MM.1S (cell line): ENCODE results near the gene CA12.
A peak's percentile ranks its signal among the peaks of the same experiment; 100 is the strongest.
"Not testable (repeated sequence)": the region's sequence is repeated elsewhere in the genome, so short reads cannot be mapped to it uniquely, and the experiment has no call there.

Experiments used
- DNase-seq: peaks from one replicate; pipeline ENCODE4 v3.0.0-alpha.2; 2015
- H2AFZ ChIP-seq: fragments of 300-600 bp; sonication (generic); 2 replicates; pipeline ENCODE4 v1.6.0; 2016; ENCODE audit warnings: antibody characterized with exemption, low read length
- H3F3A ChIP-seq: fragments of 300-600 bp; sonication (generic); 2 replicates; pipeline ENCODE4 v1.6.1; 2016; ENCODE audit warnings: mild to moderate bottlenecking, antibody characterized with exemption, low read length, moderate library complexity, mixed read lengths; ENCODE audit not compliant: insufficient read depth
- H3K27ac ChIP-seq: fragments of 300-600 bp; sonication (generic); 2 replicates; pipeline ENCODE4 v1.5.1; 2016; ENCODE audit warnings: mild to moderate bottlenecking, low read length
- H3K27me3 ChIP-seq: fragments of 300-600 bp; sonication (generic); replicated peaks from 2 replicates; pipeline ENCODE4 v1.6.0; 2016; ENCODE audit warnings: low read length; ENCODE audit not compliant: insufficient read depth
- H3K36me3 ChIP-seq: fragments of 300-600 bp; sonication (generic); replicated peaks from 2 replicates; pipeline ENCODE4 v1.6.1; 2016; ENCODE audit warnings: mild to moderate bottlenecking, low read length, mixed read lengths; ENCODE audit not compliant: insufficient read depth
- H3K4me1 ChIP-seq: fragments of 300-600 bp; sonication (generic); 2 replicates; pipeline ENCODE4 v1.6.1; 2016; ENCODE audit warnings: low read length, mixed read lengths
- H3K4me2 ChIP-seq: fragments of 300-600 bp; sonication (generic); 2 replicates; pipeline ENCODE4 v1.6.0; 2016; ENCODE audit warnings: low read depth, low read length
- H3K4me3 ChIP-seq: fragments of 300-600 bp; sonication (generic); 2 replicates; pipeline ENCODE4 v1.5.1; 2016; ENCODE audit warnings: low read length, mixed read lengths
- H3K79me2 ChIP-seq: fragments of 300-600 bp; sonication (generic); 2 replicates; pipeline ENCODE4 v1.6.1; 2016; ENCODE audit warnings: mixed run types, low read length, mixed read lengths
- H3K9ac ChIP-seq: fragments of 300-600 bp; sonication (generic); 2 replicates; pipeline ENCODE4 v1.6.1; 2016; ENCODE audit warnings: low read length, mixed read lengths
- H3K9me2 ChIP-seq: fragments of 300-600 bp; sonication (generic); replicated peaks from 2 replicates; pipeline ENCODE4 v1.6.1; 2016; ENCODE audit warnings: mild to moderate bottlenecking, low read length, mixed read lengths; ENCODE audit not compliant: insufficient read depth
- H3K9me3 ChIP-seq: fragments of 300-600 bp; sonication (generic); replicated peaks from 2 replicates; pipeline ENCODE4 v1.6.1; 2016; ENCODE audit warnings: mild to moderate bottlenecking, low read length, mixed read lengths; ENCODE audit not compliant: insufficient read depth
- H4K20me1 ChIP-seq: fragments of 300-600 bp; sonication (generic); 2 replicates; pipeline ENCODE4 v1.6.1; 2016; ENCODE audit warnings: mild to moderate bottlenecking, low read length, moderate library complexity, mixed read lengths; ENCODE audit not compliant: insufficient read depth
- EZH2 ChIP-seq: fragments of 300-600 bp; sonication (generic); optimal IDR thresholded peaks from 2 replicates; pipeline ENCODE3; 2017; ENCODE audit warnings: low read depth, mild to moderate bottlenecking, antibody characterized with exemption, low read length, mixed read lengths
- EZH2phosphoT487 ChIP-seq: fragments of 300-600 bp; sonication (generic); IDR thresholded peaks from 2 replicates; pipeline ENCODE4 v1.6.1; 2018; ENCODE audit warnings: antibody characterized with exemption, low read length
- TF ChIP-seq, protein P1 (sequence below): fragments of 300-600 bp; sonication (generic); IDR thresholded peaks from 2 replicates; pipeline ENCODE4 v1.5.1; 2016; ENCODE audit warnings: antibody characterized with exemption, low read length, mixed read lengths

CA12 gene

GRCh38 chr15:63347074-63347857 is 34.4 kb downstream of the CA12 start:
- H3K4me1 ChIP-seq: peaks cover 14% of the 10 kb centered on the region
- H3K27ac ChIP-seq: no peak overlapping the region
- no peak overlapping the region for H3K9ac ChIP-seq
- H3K9me3 ChIP-seq: no peaks in the 10 kb centered on the region
- no peaks in the 10 kb centered on the region for H3K9me2 ChIP-seq
- H2AFZ ChIP-seq: no peak overlapping the region
- no peak overlapping the region for H3K4me3 ChIP-seq
- H3K36me3 ChIP-seq: no peaks in the 10 kb centered on the region
- no peaks in the 10 kb centered on the region for H4K20me1 ChIP-seq
- TF ChIP-seq EZH2phosphoT487: no peak
- TF ChIP-seq, protein P1, sequence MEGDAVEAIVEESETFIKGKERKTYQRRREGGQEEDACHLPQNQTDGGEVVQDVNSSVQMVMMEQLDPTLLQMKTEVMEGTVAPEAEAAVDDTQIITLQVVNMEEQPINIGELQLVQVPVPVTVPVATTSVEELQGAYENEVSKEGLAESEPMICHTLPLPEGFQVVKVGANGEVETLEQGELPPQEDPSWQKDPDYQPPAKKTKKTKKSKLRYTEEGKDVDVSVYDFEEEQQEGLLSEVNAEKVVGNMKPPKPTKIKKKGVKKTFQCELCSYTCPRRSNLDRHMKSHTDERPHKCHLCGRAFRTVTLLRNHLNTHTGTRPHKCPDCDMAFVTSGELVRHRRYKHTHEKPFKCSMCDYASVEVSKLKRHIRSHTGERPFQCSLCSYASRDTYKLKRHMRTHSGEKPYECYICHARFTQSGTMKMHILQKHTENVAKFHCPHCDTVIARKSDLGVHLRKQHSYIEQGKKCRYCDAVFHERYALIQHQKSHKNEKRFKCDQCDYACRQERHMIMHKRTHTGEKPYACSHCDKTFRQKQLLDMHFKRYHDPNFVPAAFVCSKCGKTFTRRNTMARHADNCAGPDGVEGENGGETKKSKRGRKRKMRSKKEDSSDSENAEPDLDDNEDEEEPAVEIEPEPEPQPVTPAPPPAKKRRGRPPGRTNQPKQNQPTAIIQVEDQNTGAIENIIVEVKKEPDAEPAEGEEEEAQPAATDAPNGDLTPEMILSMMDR: no peak
- TF ChIP-seq EZH2: no peak
- no peaks in the 10 kb centered on the region for H3K79me2 ChIP-seq
- no peaks in the 10 kb centered on the region for H3F3A ChIP-seq
- DNase-seq: peak; percentile 47
- no peaks in the 10 kb centered on the region for H3K27me3 ChIP-seq
- peak overlapping the region; percentile 19; the same call in 1 of the 2 replicates for H3K4me2 ChIP-seq

- Histone ChIP-seq H4K20me1 (no peaks in the 10 kb centered on the region), H3F3A (no peaks in the 10 kb centered on the region), H3K9me3 (no peaks in the 10 kb centered on the region), H3K27me3 (no peaks in the 10 kb centered on the region), H3K9ac (no peak overlapping the region), H3K9me2 (no peaks in the 10 kb centered on the region), H3K36me3 (no peaks in the 10 kb centered on the region), H3K4me2 (no peak overlapping the region), H3K27ac (no peak overlapping the region), H3K4me3 (no peak overlapping the region), H3K4me1 (peaks cover 14% of the 10 kb centered on the region), H2AFZ (no peak overlapping the region), H3K79me2 (no peaks in the 10 kb centered on the region)
- DNase-seq: no peak
- TF ChIP-seq, protein P1: no peak
- no peak for TF ChIP-seq EZH2
Measured at GRCh38 chr15:63345391-63345752, 36.3 kb downstream of the CA12 start.

DNA sequence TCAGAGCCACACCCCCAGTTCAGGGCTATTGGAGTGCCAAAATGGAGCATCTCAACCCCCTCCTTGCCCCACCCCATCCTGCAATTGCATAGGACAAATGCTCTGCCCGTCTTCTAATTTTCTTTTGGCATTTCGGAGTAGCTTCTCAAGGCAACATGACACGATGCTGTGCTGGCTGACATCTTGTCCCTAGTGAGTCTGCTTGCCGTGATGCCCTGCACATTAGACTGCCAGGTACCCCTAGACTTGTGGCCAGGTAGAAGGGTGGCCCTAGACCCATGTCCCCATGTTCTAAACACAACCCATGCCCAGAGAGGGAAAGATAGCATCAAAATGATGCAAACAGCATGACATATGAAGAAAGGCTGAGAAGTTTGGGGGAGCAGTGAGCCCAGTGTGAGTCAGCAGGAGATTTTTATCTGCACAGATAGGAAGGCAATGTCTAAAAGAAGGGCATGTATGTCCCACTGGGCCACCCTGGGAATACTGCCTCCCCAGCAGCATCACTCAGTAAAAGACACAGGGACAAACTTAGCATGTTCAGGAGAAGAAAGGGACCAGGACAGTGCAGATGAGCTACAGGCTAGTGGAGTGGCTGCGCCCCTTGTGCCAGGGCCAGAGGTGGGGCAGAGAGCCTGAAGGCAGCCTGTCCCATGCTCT is 36.8 kb downstream of the CA12 start:
- TF ChIP-seq, protein P1: no peak
- TF ChIP-seq EZH2: no peak
- TF ChIP-seq EZH2phosphoT487: no peak
- Histone ChIP-seq H3K27me3 (no peaks in the 10 kb centered on the region), H3K4me1 (peaks cover 14% of the 10 kb centered on the region), H3F3A (no peaks in the 10 kb centered on the region), H3K9ac (no peak overlapping the region), H3K27ac (no peak overlapping the region), H3K9me2 (no peaks in the 10 kb centered on the region), H3K79me2 (no peaks in the 10 kb centered on the region), H3K9me3 (no peaks in the 10 kb centered on the region), H3K36me3 (no peaks in the 10 kb centered on the region), H3K4me3 (no peak overlapping the region), H2AFZ (no peak overlapping the region), H3K4me2 (no peak overlapping the region), H4K20me1 (no peaks in the 10 kb centered on the region)
- DNase-seq: no peak

- not testable (repeated sequence) for H2AFZ ChIP-seq, H3K27me3 ChIP-seq, H3K9ac ChIP-seq, H3F3A ChIP-seq, H3K79me2 ChIP-seq, H3K9me3 ChIP-seq, H3K9me2 ChIP-seq, H4K20me1 ChIP-seq, H3K4me3 ChIP-seq, H3K27ac ChIP-seq, H3K36me3 ChIP-seq, H3K4me2 ChIP-seq
- DNase-seq: peak; percentile 40
- H3K4me1 ChIP-seq: peaks cover 14% of the 10 kb centered on the region
Measured at GRCh38 chr15:63342996-63343562, 38.6 kb downstream of the CA12 start.
